LNCAP (cell line): ENCODE measurements around the gene HOXB2.

Experiments
- TF ChIP-seq, protein P1 (sequence below): fragments of 450-650 bp; IDR thresholded peaks from 2 replicates; pipeline ENCODE4 v1.5.1; 2017; ENCODE audit warnings: mild to moderate bottlenecking

HOXB2 gene

DNA sequence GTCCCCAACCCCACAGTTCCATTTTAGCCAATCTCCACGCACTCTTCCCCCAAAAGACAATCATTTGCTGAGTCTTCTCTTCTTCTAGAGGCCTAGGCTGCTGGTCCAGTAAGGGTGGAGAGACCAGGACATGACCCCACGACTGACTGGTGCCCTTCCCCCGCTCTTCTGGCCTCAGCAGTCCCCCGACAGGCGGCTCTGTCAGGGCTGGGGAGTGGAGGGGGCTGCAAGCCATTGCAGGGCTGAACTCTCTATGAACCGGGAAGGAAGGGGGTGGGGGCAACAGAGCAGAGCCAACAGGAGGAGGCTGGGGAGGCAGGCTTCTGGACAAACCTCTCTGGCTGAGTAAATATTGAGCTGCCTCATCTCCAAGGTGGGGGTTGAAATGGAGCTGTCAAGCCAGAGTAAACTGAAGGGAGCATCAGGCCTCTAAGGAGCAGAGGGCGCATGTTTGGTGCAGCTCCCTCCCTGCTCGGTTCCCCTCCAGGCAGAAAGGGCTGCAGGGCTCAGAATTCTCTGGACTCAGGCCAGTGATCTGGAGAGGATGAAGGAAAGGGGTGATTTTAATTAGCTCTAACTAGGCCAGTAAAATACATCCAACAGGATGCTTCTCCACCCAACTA is 22.8 kb downstream of the HOXB2 start:
- TF ChIP-seq, protein P1, sequence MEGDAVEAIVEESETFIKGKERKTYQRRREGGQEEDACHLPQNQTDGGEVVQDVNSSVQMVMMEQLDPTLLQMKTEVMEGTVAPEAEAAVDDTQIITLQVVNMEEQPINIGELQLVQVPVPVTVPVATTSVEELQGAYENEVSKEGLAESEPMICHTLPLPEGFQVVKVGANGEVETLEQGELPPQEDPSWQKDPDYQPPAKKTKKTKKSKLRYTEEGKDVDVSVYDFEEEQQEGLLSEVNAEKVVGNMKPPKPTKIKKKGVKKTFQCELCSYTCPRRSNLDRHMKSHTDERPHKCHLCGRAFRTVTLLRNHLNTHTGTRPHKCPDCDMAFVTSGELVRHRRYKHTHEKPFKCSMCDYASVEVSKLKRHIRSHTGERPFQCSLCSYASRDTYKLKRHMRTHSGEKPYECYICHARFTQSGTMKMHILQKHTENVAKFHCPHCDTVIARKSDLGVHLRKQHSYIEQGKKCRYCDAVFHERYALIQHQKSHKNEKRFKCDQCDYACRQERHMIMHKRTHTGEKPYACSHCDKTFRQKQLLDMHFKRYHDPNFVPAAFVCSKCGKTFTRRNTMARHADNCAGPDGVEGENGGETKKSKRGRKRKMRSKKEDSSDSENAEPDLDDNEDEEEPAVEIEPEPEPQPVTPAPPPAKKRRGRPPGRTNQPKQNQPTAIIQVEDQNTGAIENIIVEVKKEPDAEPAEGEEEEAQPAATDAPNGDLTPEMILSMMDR: no peak

DNA sequence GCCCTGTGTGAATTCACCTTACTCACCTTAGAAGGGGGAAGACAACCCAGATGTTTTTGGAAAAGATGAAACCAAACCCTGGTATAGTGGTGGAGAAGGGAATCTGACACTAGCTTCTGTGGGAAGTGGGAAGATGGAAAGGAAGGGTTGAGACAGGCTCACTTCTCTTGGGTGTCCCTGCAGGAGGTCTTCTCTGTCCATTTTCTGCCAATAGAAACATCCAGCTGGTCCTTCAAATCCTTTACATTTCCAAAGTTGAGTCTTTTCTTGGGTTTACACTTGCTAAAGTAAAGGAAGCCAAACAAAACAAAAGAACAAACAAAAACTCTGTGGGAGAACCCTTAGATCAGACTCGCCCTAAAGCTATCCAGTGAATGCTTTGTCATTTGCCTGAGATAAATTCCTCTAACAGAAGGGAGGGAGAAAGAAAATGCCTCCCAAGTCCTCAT is 24.3 kb downstream of the HOXB2 start:
- TF ChIP-seq, protein P1: no peak

DNA sequence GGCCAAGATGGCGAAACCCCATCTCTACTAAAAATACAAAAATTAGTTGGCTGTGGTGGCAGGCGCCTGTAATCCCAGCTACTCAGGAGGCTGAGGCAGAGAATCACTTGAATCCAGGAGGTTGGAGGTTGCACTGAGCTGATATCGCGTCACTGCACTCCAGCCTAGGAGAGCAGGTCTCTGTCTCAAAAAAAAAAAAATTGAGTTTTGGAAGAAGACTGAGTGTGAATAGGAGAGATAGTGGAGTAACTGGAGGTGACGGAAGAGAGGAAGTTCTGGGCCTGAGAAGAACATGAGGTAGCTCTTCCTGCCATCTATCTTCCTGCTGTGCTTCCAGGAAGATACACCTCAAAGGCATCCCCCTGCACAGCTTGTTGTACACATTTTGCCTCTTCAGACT is 25.5 kb downstream of the HOXB2 start:
- TF ChIP-seq, protein P1: no peak

DNA sequence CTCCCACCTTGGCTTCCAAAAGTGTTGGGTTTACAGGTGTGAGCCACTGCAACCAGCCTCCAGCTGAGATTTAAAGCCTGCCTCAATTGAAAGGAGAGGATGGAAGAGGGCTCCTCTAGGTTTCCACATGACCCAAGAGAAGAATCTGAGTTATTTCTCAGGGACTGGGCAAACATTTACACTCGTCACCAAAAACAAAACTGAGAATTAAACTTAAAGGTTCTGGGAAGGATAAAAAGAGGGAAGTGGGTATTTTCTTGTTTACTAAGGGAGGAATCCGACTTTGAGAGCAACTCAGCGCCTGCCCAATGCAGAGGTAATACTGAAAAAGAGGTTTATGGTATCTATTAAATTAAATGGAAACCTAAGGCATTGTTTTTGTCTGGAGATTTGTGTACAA is 27.4 kb downstream of the HOXB2 start:
- TF ChIP-seq, protein P1: no peak

DNA sequence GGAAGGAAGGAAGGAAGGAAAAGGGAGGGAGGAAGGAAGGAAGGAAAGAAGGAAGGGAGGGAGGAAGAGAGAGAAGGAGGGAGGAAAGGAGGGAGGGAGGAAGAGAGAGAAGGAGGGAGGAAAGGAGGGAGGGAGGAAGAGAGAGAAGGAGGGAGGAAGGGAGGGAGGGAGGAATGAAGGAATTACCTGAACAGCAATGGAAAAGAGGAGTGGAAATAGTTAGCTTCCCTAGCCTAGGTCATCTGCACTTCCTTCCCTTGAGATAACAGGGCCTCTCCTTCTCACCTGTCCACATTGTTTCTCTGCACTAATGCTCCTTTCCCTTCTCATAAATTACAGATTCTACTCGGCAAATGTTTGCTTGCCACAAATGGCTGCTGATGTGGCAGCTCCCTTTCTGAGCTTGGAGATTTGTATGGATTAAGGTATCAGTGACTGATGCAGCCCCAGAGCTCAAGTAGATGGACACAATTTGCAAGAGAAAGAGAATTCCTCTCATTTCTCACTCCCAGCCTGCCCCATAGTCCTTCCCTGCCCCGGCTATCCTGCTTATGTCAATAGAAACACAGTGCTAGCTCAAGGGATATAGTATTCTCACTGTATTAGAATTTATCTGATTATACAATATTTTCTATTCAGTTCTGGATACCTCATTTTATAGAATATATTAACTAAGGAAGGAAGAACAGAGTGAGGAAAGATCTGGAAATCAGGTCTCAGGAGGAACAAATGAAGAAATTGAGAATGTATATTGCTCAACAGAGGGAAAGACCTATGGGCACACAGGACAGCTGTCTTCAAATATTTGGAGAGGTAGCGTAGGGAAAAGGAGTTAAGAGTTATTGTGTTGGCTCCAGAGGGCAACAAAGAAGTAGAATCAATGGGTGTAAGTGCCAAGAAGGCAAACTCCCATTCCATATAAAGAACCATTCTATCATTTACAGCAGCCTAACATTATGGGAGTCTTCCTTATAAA is 28.7 kb downstream of the HOXB2 start:
- TF ChIP-seq, protein P1: no peak

DNA sequence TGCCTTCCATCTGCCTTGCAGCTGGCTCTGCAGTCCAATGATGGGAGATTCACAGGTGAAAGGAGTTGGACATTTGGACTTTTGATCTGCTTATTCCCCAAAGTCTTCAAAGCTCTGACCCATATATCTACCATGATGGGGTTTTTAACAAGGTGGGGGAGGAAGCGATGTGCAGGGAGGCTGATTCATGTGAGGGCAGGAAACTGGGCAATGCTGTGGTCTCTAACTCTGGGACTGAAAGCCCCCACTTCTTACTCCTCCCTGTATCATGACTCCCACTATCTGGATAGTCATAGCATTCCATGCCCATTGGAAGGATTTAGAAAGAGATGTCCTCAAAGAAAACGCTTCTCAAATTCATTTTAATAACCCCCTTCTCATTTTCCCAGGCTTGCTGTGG is 30.4 kb downstream of the HOXB2 start:
- TF ChIP-seq, protein P1: no peak

DNA sequence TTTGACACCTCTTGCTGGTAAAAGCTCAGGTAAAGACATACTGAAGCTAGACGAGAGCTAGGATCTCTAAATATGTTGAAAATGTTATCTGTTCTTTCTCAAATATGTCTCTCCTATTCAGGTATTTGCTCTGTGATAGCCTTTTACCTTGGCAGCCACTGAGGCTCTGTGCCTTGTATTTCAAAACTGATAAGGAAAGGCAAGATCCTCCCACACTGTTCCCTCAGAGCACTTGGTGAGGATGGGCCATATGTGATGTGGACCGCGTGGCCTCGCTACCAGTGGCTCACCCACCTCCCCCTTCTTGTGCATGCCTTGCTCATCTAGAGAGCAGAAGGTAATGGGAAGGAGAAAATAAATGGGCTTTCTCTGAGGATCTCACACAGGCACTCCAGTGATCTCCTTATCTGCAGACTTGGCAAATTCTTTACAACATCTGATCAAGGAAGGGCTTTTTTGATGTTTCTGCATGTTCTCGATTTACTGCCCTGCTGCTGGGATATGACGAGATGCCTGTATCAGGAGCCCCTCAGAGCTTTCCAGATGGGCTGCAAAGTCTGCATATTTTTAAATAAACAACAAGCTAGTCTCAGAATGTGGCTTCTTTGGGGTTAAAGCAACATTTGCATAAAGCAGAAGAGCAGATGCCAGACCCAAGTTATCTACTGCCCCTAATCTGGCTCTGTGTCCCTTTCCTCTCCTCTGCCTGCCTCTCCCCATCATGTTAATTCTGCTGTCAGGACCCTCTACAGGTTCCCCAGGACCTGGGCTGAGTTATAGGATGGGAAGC is 31.0 kb downstream of the HOXB2 start:
- TF ChIP-seq, protein P1: no peak
